Heart left ventricle (tissue), 16 donors: Measurements from ENCODE around the gene GFY. TPM values are rescaled to one million over a fixed set of nuclear protein-coding genes. Genes with fewer than 3 reads are reported as not detected.

ENCODE experiments used
- ATAC-seq, 4 donors: fragments of 200-7000 bp; cut with Tn5 transposase; one replicate each; pipeline ENCODE4 v1.9.1; 2020 to 2022; ENCODE audit warnings: moderate library complexity in 4 of 4, mild to moderate bottlenecking in 3 of 4, moderate number of reproducible peaks in 1 of 4
- DNase-seq, 5 donors: peaks; one replicate each; pipeline ENCODE4 v3.0.0-alpha.2; 2020
- H3K27ac ChIP-seq, 12 donors: fragments of 200-600 bp; sonication (generic) in 4 of 12; one replicate each; pipeline versions ENCODE4 v1.5.0 to v1.8.0; 2016 to 2022; ENCODE audit warnings: mild to moderate bottlenecking in 2 of 12
- H3K27me3 ChIP-seq, 9 donors: fragments of 200-600 bp; sonication (generic) in 2 of 9; one replicate each; pipeline versions ENCODE4 v1.5.1 to v1.8.0; 2016 to 2022; ENCODE audit warnings: mild to moderate bottlenecking in 3 of 9
- H3K36me3 ChIP-seq, 9 donors: fragments of 200-600 bp; sonication (generic) in 2 of 9; one replicate each; pipeline versions ENCODE4 v1.5.0 to v1.8.0; 2018 to 2022; ENCODE audit warnings: mild to moderate bottlenecking in 2 of 9
- H3K4me1 ChIP-seq, 12 donors: fragments of 200-600 bp; sonication (generic) in 4 of 12; one replicate each; pipeline versions ENCODE4 v1.5.0 to v1.8.0; 2016 to 2022; ENCODE audit warnings: mild to moderate bottlenecking in 3 of 12
- H3K4me3 ChIP-seq, 12 donors: fragments of 200-600 bp; sonication (generic) in 4 of 12; one replicate each; pipeline versions ENCODE4 v1.5.0 to v1.8.0; 2017 to 2022; ENCODE audit warnings: mild to moderate bottlenecking in 9 of 12, moderate library complexity in 4 of 12
- H3K9me3 ChIP-seq, 12 donors: fragments of 200-600 bp; sonication (generic) in 4 of 12; one replicate each; pipeline versions ENCODE4 v1.5.0 to v1.8.0; 2016 to 2022; ENCODE audit warnings: mild to moderate bottlenecking in 1 of 12
- POLR2A ChIP-seq, 2 donors: fragments of 450-650 bp; IDR thresholded peaks; one replicate each; pipeline ENCODE4 v1.6.1; 2017; ENCODE audit warnings: antibody characterized with exemption in 2 of 2, mild to moderate bottlenecking in 2 of 2, moderate library complexity in 2 of 2
- WGBS, 4 donors: extraction: QIAGEN DNeasy Blood & Tissue Kit in 2 of 4; methylation state at CpG; one replicate each; pipeline versions ENCODE4 v1.1.5 to v1.1.7; 2013 to 2018; 5-methylcytosine and 5-hydroxymethylcytosine counted together
- intact Hi-C, 10 donors: fragments of 100-400 bp; cut with DNase I; formaldehyde crosslinking; loops; one replicate each; pipeline versions ENCODE4 v1.11.1 to v1.14.2; 2022
- polyA plus RNA-seq, 2 donors: library from polyadenylated mRNA; stranded (reverse); fragments of 200-250 nt; gene quantifications; one replicate each; pipeline ENCODE4 v1.2.3, GENCODE V29; 2013
- total RNA-seq, 9 donors: library from RNA; depleted of rRNA in 2 of 9; stranded (reverse); fragments of >200 nt in 2 of 9; fragmentation: NEBNext Ultra II Directional in 3 of 9; extraction: Animal tissue kit (Norgen Biotek cat#: 25700) in 3 of 9; gene quantifications; one replicate each; pipeline versions ENCODE4 v1.1.0 to v1.2.4, GENCODE V29; 2016 to 2023
- TF ChIP-seq, protein P1 (sequence below), 12 donors: fragments of 200-600 bp; sonication (generic) in 4 of 12; IDR thresholded peaks; one replicate each; pipeline versions ENCODE4 v1.5.0 to v1.8.0; 2018 to 2022; ENCODE audit warnings: antibody characterized with exemption in 12 of 12, mild to moderate bottlenecking in 5 of 12
- donor health status: ischemic (EF 13 %, LVEDD 7.1; RV severe dilation, severe dysfunction).
- donor health status: healthy with polysubstance abuse.
- donor health status: DM: no; HTN: yes; CAD: no.
- donor health status: DM: no; HTN: no; CAD: no.
- donor health status: ischemic (EF 25% LVEDD 6.9; RV normal size, moderate dysfunction).
- donor health status: ischemic (EF 25% LVEDD 5.7; RV mildly dilated, moderate dysfunction).
- donor health status: healthy.
- donor health status: DM: yes; HTN: yes; CAD: no.
- donor health status: ischemic (EF 35%, LVEDD 5.7; RV mildly dilated, moderate dysfunction).
- donor health status: nonischemic (EF 11% LVEDD 7.7; RV severe dilation, severe dysfunction).
- donor health status: DM: yes; HTN: yes; CAD: no.
- donor health status: PGD.
- donor health status: ischemic (EF 29% LVEDD 5.4; RV normal size, mild dysfunction).
- donor health status: nonischemic (EF 23%, LVEDD 6.1; RV moderate dilation, normal function).

GFY gene
- total and polyA plus RNA-seq, 11 donors = 0.12 TPM; not detected in 10

DNA sequence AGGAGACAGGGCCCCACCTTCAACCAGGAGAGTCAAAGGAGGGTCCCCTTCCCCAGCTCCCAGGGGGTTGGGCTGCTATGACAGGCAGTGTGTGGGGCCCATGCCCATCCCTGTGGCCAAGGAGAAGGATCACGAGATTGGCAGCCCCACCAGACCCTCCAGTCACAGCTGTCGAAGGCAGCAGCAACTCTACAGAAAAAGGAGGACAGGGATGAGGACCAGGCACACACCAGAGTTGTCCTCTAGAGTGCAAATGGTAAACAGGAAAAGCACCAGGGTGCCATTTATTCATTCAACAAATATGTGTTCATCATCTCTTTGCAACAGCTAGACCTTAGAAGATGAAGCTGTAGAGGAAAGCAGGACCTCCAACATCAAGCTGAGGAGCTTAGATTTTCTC lies 6.0 kb upstream of the GFY start:
- 80 to 88% (median 81%) methylated on average over 2 of the region's 2 CpGs for WGBS, 4 donors
- Histone ChIP-seq H3K4me1 (peaks cover 0 to 35% (median 27%) of the 10 kb centered on the region in 12 donors), H3K27me3 (peaks cover 29 to 93% (median 57%) of the 10 kb centered on the region in 9 donors), H3K36me3 (no peaks in the 10 kb centered on the region), H3K27ac (no peak overlapping the region), H3K9me3 (no peaks in the 10 kb centered on the region), H3K4me3 (no peak overlapping the region)
- intact Hi-C loops = no loop called here
- TF ChIP-seq, protein P1, sequence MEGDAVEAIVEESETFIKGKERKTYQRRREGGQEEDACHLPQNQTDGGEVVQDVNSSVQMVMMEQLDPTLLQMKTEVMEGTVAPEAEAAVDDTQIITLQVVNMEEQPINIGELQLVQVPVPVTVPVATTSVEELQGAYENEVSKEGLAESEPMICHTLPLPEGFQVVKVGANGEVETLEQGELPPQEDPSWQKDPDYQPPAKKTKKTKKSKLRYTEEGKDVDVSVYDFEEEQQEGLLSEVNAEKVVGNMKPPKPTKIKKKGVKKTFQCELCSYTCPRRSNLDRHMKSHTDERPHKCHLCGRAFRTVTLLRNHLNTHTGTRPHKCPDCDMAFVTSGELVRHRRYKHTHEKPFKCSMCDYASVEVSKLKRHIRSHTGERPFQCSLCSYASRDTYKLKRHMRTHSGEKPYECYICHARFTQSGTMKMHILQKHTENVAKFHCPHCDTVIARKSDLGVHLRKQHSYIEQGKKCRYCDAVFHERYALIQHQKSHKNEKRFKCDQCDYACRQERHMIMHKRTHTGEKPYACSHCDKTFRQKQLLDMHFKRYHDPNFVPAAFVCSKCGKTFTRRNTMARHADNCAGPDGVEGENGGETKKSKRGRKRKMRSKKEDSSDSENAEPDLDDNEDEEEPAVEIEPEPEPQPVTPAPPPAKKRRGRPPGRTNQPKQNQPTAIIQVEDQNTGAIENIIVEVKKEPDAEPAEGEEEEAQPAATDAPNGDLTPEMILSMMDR (IDR thresholded peaks at IDR 0.05) = no peak
- TF ChIP-seq POLR2A (IDR thresholded peaks at IDR 0.05) = no peak
- ATAC-seq (no peak), DNase-seq (no peak)

DNA sequence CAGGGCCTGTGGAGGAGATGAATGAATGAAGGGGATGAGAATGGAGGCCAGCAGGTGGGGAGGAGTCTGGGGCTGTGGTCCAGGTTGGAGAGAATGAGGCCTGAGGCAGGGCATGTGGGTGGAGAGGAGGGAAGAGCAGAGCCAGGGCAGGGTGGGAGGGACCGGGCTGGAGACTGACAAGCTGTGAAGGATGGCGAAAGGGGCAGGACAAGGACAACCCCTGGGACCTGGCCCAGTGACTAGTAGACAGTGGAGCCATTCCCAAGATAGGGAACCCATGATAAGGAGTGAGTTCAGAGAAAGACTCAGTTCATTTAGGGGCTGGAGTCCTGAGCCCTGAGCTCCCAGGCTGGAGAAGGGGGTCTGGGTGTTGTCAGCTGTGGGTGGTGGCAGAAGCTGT lies 5.0 kb upstream of the GFY start:
- Histone ChIP-seq H3K4me1 (peaks cover 0 to 35% (median 27%) of the 10 kb centered on the region in 12 donors), H3K36me3 (no peaks in the 10 kb centered on the region), H3K27me3 (peaks cover 32 to 99% (median 66%) of the 10 kb centered on the region in 9 donors), H3K4me3 (no peak overlapping the region), H3K27ac (no peak overlapping the region), H3K9me3 (no peaks in the 10 kb centered on the region)
- ATAC-seq = no peak
- TF ChIP-seq POLR2A (IDR thresholded peaks at IDR 0.05) = no peak
- TF ChIP-seq, protein P1 (IDR thresholded peaks at IDR 0.05) = no peak
- intact Hi-C loops = no loop called here
- WGBS, 4 donors = 65 to 73% (median 70%) methylated on average over 2 of the region's 2 CpGs
- DNase-seq = no peak

DNA sequence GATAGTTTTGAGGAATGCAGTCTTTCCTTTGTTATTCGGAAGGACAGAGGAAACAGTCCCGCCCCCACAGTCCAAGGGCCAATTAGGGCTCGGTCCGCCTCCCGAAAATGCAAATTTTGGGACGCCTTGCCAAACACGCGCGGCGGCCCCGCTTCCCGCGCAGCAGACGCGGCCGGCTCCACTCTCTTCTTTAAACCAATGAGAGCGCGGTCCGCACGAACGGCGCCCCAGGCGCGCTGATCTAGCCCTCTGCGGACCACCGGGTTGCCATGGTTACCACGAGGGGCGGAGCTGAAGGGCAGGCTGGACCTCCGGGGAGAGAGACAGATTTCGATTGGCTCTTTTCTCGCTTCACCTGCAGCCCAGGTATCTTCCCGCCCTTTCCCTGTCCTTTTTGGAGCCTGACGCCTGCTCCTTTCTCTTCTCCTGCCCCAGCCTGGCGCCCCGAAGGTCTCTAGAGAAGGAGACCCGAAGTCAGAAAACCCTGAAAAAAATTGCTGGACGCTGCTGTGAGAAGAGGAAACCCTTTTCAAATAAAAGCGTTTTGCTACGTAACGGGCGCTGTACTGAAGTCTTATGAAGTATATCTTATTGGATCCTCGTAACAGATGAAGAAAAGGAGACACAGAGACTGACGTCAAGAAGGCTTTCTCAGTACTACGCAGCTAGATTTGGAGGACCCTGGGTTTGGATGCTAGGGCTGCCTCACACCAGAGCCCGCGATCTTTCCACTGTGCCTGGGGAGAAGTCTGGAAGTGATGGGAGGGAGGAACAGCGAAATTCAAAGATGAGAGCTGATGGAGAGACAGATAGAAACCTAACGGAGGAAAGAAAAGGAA lies 3.9 kb upstream of the GFY start:
- 6 to 10% (median 8%) methylated on average over 39 to 48 of the region's 48 CpGs for WGBS, 4 donors
- peak; percentile 41 to 84 (median 66) for ATAC-seq
- TF ChIP-seq, protein P1 (IDR thresholded peaks at IDR 0.05) = no peak
- TF ChIP-seq POLR2A (IDR thresholded peaks at IDR 0.05) = no peak
- peaks cover 0 to 39% (median 27%) of the 10 kb centered on the region in 12 donors for H3K4me1 ChIP-seq
- DNase-seq = peak; percentile 70 to 83 (median 73)
- H3K27me3 ChIP-seq = peaks cover 40 to 100% (median 76%) of the 10 kb centered on the region in 9 donors
- no peak overlapping the region for H3K27ac ChIP-seq
- H3K9me3 ChIP-seq = no peaks in the 10 kb centered on the region
- peak overlapping the region in 9 of 12 donors; percentile 11 to 39 (median 28) for H3K4me3 ChIP-seq
- H3K36me3 ChIP-seq = no peaks in the 10 kb centered on the region
- intact Hi-C loops = no loop called here

DNA sequence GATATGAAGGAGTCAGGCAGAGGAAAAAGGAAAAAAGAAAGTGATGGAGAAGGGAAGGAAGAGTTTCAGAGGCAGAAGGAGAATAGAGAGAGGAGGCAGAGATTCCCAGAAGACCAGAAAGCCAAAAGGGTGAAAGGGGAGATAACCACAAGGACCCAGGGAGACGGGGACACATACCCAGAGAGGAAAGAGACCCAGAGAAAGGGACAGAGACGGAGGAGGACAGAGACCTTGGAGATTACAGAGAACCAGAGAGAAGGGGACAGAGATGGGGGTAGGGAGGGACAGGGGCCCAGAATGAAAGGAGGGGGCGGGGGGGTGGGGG lies 3.3 kb upstream of the GFY start:
- peak overlapping the region in 1 of 12 donors; percentile 3 for H3K4me3 ChIP-seq
- no peaks in the 10 kb centered on the region for H3K36me3 ChIP-seq
- H3K27me3 ChIP-seq = peaks cover 44 to 100% (median 79%) of the 10 kb centered on the region in 9 donors
- WGBS, 4 donors = 14 to 20% (median 19%) methylated on average over 3 of the region's 3 CpGs
- no peak overlapping the region for H3K27ac ChIP-seq
- ATAC-seq = no peak
- H3K4me1 ChIP-seq = peaks cover 0 to 42% (median 27%) of the 10 kb centered on the region in 12 donors
- TF ChIP-seq POLR2A (IDR thresholded peaks at IDR 0.05) = no peak
- TF ChIP-seq, protein P1 (IDR thresholded peaks at IDR 0.05) = no peak
- no peaks in the 10 kb centered on the region for H3K9me3 ChIP-seq
- DNase-seq = no peak
- intact Hi-C loops = no loop called here
